CD4-positive, CD25-positive, alpha-beta regulatory T cell (primary cell): ENCODE measurements around the gene RAB37. TPM values are rescaled to one million over a fixed set of nuclear protein-coding genes. Genes with fewer than 3 reads are reported as not detected.

Experiments used
- ATAC-seq, 2 donors: fragments of 150-1000 bp; cut with Tn5 transposase; one replicate each; pipeline ENCODE4 v1.10.0; 2021; ENCODE audit warnings: low read depth in 2 of 2, moderate number of reproducible peaks in 2 of 2, moderate library complexity in 1 of 2
- DNase-seq, 3 donors: peaks; one replicate each; pipeline versions ENCODE4 v3.0.0 to v3.0.0-alpha.2; 2012 to 2022; ENCODE audit warnings: mixed read lengths in 1 of 3
- H3K27ac ChIP-seq: one replicate; pipeline ENCODE4 v1.7.0; 2013; ENCODE audit warnings: mild to moderate bottlenecking, low read length; ENCODE audit not compliant: insufficient read depth, poor library complexity, severe bottlenecking
- H3K27me3 ChIP-seq: one replicate; pipeline ENCODE4 v1.7.0; 2013; ENCODE audit warnings: low read length; ENCODE audit not compliant: control insufficient read depth, insufficient read depth
- H3K36me3 ChIP-seq: one replicate; pipeline ENCODE4 v1.7.0; 2013; ENCODE audit warnings: mild to moderate bottlenecking, low read length, moderate library complexity; ENCODE audit not compliant: control insufficient read depth, insufficient read depth
- H3K4me1 ChIP-seq: 2 replicates; pipeline ENCODE4 v1.7.0; 2013; ENCODE audit warnings: mild to moderate bottlenecking, low read length; ENCODE audit not compliant: insufficient read depth, control insufficient read depth, poor library complexity, severe bottlenecking
- H3K4me3 ChIP-seq: one replicate; pipeline ENCODE4 v1.7.0; 2013; ENCODE audit warnings: low read depth, mild to moderate bottlenecking, low read length, moderate library complexity
- H3K9me3 ChIP-seq, 2 experiments: 1 replicate in 1 of 2; 2 replicates in 1 of 2; pipeline ENCODE4 v1.7.0; 2013; ENCODE audit warnings: low read length in 2 of 2, mild to moderate bottlenecking in 1 of 2, moderate library complexity in 1 of 2; ENCODE audit not compliant: control insufficient read depth in 2 of 2
- H3K27ac Mint-ChIP-seq, 3 donors: one replicate each; pipeline ENCODE4 v1.8.0; 2020 to 2022; ENCODE audit warnings: mild to moderate bottlenecking in 3 of 3, mixed read lengths in 3 of 3, moderate library complexity in 2 of 3
- H3K27me3 Mint-ChIP-seq: one replicate; pipeline ENCODE4 v1.8.0; 2022; ENCODE audit warnings: mild to moderate bottlenecking, mixed read lengths
- H3K36me3 Mint-ChIP-seq: one replicate; pipeline ENCODE4 v1.8.0; 2020; ENCODE audit warnings: mixed read lengths
- H3K4me1 Mint-ChIP-seq, 4 donors: one replicate each; pipeline ENCODE4 v1.8.0; 2020 to 2022; ENCODE audit warnings: mixed read lengths in 4 of 4, mild to moderate bottlenecking in 1 of 4
- H3K4me3 Mint-ChIP-seq, 4 donors: one replicate each; pipeline ENCODE4 v1.8.0; 2020 to 2022; ENCODE audit warnings: mild to moderate bottlenecking in 4 of 4, mixed read lengths in 4 of 4, moderate library complexity in 3 of 4
- H3K9me3 Mint-ChIP-seq, 7 donors: one replicate each; pipeline ENCODE4 v1.8.0; 2020 to 2022; ENCODE audit warnings: mixed read lengths in 7 of 7, mild to moderate bottlenecking in 3 of 7, moderate library complexity in 2 of 7
- polyA plus RNA-seq, 4 donors: library from polyadenylated mRNA; unstranded; fragments of 300-500 nt; fragmentation: Illumina TruSeq; gene quantifications; one replicate each; pipeline ENCODE4 v1.2.3, GENCODE V29; 2021
- total RNA-seq: library from RNA; stranded (reverse); gene quantifications from one replicate; pipeline ENCODE4 v1.2.3, GENCODE V29; 2022

The RAB37 gene
- total and polyA plus RNA-seq, 5 donors from 2014 or later: 75.6 to 159 (median 89.3) TPM

DNA sequence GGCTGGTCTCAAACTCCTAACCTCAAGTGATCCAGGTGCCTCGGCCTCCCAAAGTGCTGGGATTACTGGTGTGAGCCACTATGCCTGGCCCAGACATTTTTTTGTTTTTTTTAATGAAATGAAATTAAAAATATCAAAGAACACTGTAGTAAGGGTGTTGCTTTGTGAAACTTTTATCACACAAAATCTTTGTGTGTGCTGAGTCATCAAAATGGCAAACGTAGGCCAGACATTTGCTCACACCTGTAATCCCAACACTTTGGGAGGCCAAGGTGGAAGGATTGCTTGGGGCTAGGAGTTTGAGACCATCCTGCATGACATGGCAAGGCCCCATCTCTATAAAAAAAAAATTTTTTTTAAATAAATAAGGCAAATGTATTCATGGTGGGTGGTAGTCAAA, 29.4 kb downstream of the RAB37 start:
- peaks cover 22% of the 10 kb centered on the region for H3K4me1 ChIP-seq
- DNase-seq: no peak
- peak overlapping the region in 1 of 3 donors; percentile 38 for H3K27ac Mint-ChIP-seq
- no peak overlapping the region for H3K4me3 ChIP-seq
- no peak for ATAC-seq
- H3K9me3 ChIP-seq: no peaks in the 10 kb centered on the region
- no peak overlapping the region for H3K27ac ChIP-seq
- H3K4me1 Mint-ChIP-seq: peaks cover 0 to 46% (median 17%) of the 10 kb centered on the region in 4 donors
- no peaks in the 10 kb centered on the region for H3K27me3 Mint-ChIP-seq
- H3K4me3 Mint-ChIP-seq: no peak overlapping the region
- H3K9me3 Mint-ChIP-seq: peaks cover 0 to 1% (median 0%) of the 10 kb centered on the region in 7 donors
- peaks cover 87% of the 10 kb centered on the region for H3K36me3 ChIP-seq
- no peaks in the 10 kb centered on the region for H3K27me3 ChIP-seq
- peaks cover 21% of the 10 kb centered on the region for H3K36me3 Mint-ChIP-seq

DNA sequence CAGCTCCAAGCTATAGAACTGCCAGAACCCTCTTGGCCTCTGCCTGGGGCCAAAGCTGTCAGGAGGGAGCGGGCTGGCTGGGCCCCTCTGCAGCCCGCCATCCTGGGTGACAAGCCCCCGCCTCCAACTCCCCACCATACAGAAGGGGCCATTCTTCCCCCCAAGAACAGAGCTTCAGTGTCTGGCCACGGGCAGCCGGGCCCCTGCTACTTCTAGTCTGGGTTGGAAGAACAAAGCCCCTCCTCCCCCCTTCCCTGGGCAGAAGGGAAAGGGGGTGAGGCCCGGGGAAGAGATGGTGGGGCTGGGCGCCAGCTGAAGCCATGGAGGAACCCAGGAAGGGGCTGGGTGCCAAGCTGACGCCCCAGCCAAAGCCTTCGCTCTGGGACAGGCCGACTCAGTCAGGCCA, 30.1 kb downstream of the RAB37 start:
- Mint-ChIP-seq H3K9me3 (peaks cover 0 to 1% (median 0%) of the 10 kb centered on the region in 7 donors), H3K27me3 (no peaks in the 10 kb centered on the region), H3K27ac (no peak overlapping the region), H3K36me3 (peaks cover 23% of the 10 kb centered on the region), H3K4me3 (no peak overlapping the region), H3K4me1 (peaks cover 0 to 40% (median 17%) of the 10 kb centered on the region in 4 donors)
- H3K4me1 ChIP-seq: peaks cover 15% of the 10 kb centered on the region
- ATAC-seq: no peak
- H3K4me3 ChIP-seq: no peak overlapping the region
- H3K27ac ChIP-seq: no peak overlapping the region
- H3K27me3 ChIP-seq: no peaks in the 10 kb centered on the region
- no peaks in the 10 kb centered on the region for H3K9me3 ChIP-seq
- peaks cover 87% of the 10 kb centered on the region for H3K36me3 ChIP-seq
- DNase-seq: no peak

DNA sequence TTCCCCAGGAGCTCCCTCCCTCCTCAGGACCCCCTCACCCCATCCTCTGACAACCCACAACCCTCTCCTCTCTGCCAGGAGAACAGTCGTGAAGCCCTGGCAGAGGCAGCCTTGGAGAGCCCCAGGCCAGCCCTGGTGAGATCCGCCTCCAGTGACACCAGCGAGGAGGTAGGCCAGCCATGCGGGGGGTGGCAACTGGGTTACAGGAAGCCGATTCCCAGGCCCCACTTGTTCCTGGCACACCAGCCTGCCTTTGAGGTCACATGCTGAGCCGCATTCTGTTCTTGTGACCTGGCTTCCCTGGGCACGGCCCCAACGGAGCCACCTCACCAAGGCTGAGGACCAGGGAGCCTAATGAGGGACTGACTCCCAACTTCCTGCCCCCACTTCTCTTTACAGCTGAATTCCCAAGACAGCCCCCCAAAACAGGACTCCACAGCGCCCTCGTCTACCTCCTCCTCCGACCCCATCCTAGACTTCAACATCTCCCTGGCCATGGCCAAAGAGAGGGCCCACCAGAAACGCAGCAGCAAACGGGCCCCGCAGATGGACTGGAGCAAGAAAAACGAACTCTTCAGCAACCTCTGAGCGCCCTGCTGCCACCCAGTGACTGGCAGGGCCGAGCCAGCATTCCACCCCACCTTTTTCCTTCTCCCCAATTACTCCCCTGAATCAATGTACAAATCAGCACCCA, 31.2 kb downstream of the RAB37 start:
- Histone ChIP-seq H3K36me3 (peaks cover 86% of the 10 kb centered on the region), H3K27ac (no peak overlapping the region), H3K27me3 (no peaks in the 10 kb centered on the region), H3K9me3 (no peaks in the 10 kb centered on the region), H3K4me1 (peaks cover 11% of the 10 kb centered on the region), H3K4me3 (no peak overlapping the region)
- Mint-ChIP-seq H3K27me3 (no peaks in the 10 kb centered on the region), H3K27ac (peak overlapping the region; percentile 49 to 95 (median 75)), H3K4me3 (peak overlapping the region in 1 of 4 donors; percentile 49), H3K4me1 (peaks cover 0 to 41% (median 17%) of the 10 kb centered on the region in 4 donors), H3K36me3 (peaks cover 31% of the 10 kb centered on the region), H3K9me3 (peaks cover 0 to 1% (median 0%) of the 10 kb centered on the region in 7 donors)
- ATAC-seq (no peak), DNase-seq (no peak)

DNA sequence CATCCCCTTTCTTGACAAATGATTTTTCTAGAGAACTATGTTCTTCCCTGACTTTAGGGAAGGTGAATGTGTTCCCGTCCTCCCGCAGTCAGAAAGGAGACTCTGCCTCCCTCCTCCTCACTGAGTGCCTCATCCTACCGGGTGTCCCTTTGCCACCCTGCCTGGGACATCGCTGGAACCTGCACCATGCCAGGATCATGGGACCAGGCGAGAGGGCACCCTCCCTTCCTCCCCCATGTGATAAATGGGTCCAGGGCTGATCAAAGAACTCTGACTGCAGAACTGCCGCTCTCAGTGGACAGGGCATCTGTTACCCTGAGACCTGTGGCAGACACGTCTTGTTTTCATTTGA, 31.7 kb downstream of the RAB37 start:
- Mint-ChIP-seq H3K36me3 (peaks cover 31% of the 10 kb centered on the region), H3K27ac (peak overlapping the region; percentile 49 to 95 (median 75)), H3K27me3 (no peaks in the 10 kb centered on the region), H3K4me3 (peak overlapping the region in 1 of 4 donors; percentile 49), H3K4me1 (peaks cover 0 to 43% (median 17%) of the 10 kb centered on the region in 4 donors), H3K9me3 (peaks cover 0 to 1% (median 0%) of the 10 kb centered on the region in 7 donors)
- ATAC-seq: no peak
- H3K27ac ChIP-seq: no peak overlapping the region
- no peak overlapping the region for H3K4me3 ChIP-seq
- peaks cover 83% of the 10 kb centered on the region for H3K36me3 ChIP-seq
- H3K9me3 ChIP-seq: no peaks in the 10 kb centered on the region
- DNase-seq: no peak
- peaks cover 8% of the 10 kb centered on the region for H3K4me1 ChIP-seq
- no peaks in the 10 kb centered on the region for H3K27me3 ChIP-seq

DNA sequence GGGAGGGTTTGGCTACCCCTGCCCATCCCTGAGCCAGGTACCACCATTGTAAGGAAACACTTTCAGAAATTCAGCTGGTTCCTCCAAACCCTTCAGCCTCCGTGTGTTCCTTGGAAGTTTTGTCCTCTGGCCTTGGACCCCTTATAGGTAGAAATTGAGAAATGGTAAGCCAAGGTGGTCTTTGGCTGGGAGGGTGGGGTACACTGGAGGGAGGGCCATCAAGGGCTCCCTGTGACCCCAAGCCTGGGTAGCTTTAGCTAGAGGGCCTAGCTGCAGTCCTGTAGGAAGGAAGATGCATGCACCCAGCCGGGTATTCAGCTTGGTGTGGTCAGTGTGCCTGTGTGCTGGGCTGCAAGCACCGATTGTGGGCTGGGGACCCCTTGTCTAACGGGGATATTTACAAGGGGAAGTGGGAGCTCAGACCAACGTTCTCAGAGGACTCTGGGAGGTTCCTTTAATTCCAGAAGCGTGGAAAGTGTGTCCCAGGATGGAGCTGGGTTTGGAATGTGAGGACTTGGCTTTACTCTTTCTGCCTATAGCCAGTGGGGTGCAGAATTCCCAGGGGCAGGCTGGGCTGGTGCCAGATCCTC, 32.3 kb downstream of the RAB37 start:
- Mint-ChIP-seq H3K27me3 (no peaks in the 10 kb centered on the region), H3K4me3 (no peak overlapping the region), H3K4me1 (peaks cover 0 to 48% (median 19%) of the 10 kb centered on the region in 4 donors), H3K36me3 (peaks cover 31% of the 10 kb centered on the region), H3K27ac (peak overlapping the region in 2 of 3 donors; percentile 36 to 75), H3K9me3 (peaks cover 0 to 1% (median 0%) of the 10 kb centered on the region in 7 donors)
- Histone ChIP-seq H3K4me1 (peaks cover 8% of the 10 kb centered on the region), H3K9me3 (no peaks in the 10 kb centered on the region), H3K27ac (no peak overlapping the region), H3K4me3 (no peak overlapping the region), H3K36me3 (peaks cover 79% of the 10 kb centered on the region), H3K27me3 (no peaks in the 10 kb centered on the region)
- DNase-seq (no peak), ATAC-seq (no peak)

DNA sequence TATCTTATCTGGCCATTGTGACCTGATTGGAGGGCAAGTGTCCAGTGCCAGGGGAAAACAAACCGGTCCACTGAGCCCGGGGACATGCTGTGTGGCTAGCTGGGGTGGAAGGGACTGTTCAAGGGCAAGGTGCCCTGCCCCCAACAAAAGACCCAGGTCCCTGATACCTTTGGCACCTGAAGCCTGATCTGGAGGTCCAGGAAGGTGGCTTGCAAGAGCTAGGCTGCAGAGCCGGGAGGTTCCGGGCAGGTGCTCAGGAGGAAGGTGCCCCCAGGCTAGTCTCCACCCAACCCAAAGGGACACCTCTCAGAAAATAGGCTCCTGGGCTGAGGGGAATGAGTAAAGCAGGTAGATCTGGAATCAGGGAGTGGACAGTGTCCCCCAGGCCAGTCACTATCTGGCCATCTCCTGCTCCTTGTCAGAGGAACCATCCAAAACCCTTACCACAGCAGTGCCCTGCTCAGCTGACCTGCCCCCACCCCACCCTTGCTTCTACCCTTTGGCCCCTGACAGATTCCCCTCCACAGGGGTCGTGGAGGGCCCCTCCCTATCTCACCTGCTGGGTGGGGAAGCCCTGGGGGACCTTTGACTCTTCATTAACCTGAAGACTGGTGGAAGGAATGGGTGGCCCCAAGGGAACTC, 32.9 kb downstream of the RAB37 start:
- H3K9me3 Mint-ChIP-seq: peaks cover 0 to 1% (median 0%) of the 10 kb centered on the region in 7 donors
- DNase-seq (no peak), ATAC-seq (no peak)
- H3K27me3 ChIP-seq: no peaks in the 10 kb centered on the region
- peaks cover 8% of the 10 kb centered on the region for H3K4me1 ChIP-seq
- H3K4me3 Mint-ChIP-seq: peak overlapping the region in 2 of 4 donors; percentile 69 to 83
- H3K36me3 Mint-ChIP-seq: peaks cover 31% of the 10 kb centered on the region
- H3K27ac Mint-ChIP-seq: peak overlapping the region; percentile 32 to 89 (median 89)
- peaks cover 0 to 45% (median 19%) of the 10 kb centered on the region in 4 donors for H3K4me1 Mint-ChIP-seq
- H3K27ac ChIP-seq: peak overlapping the region; percentile 49
- no peaks in the 10 kb centered on the region for H3K27me3 Mint-ChIP-seq
- H3K9me3 ChIP-seq: no peaks in the 10 kb centered on the region
- H3K4me3 ChIP-seq: no peak overlapping the region
- peaks cover 74% of the 10 kb centered on the region for H3K36me3 ChIP-seq

DNA sequence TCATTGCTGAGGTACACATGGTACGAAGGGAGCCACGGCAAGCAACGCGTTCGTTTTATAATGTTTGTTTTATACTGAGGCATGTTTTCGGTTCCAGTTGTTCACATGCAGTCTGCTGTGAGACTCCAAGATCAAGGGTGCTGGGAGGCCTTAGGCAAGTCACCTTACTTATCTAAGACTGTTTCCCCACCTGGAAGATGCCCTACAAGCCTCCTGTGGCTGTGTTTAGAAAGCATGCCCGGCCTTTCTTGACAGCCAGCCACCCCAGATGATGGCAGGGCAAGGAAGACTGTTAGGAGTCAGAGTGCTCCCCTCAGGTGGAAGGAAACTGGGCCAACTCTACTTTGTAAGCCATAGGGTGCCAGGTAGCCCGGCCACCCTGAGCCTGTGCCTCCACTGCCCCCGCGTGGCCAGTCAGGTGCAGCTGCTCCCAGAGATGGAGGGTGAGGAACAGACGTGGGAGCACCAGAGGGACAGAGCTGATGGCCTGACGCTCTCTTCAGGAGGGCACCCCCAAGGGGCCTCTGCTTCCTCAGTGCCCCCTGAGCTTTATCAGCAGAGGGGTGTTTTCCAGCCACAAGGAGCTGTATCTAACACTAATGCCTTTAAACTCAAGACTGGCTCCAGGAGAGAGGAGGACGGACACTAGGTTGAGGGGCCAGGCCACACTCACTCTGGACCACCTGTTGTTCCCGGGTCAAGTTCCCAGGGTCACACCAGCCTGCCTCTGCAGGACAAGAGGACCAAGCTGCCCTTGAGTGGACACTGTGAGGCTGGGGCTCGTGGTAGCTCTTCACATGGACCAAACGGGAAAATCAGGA, 33.7 kb downstream of the RAB37 start:
- Mint-ChIP-seq H3K27me3 (no peaks in the 10 kb centered on the region), H3K4me1 (peaks cover 0 to 49% (median 22%) of the 10 kb centered on the region in 4 donors), H3K36me3 (peaks cover 32% of the 10 kb centered on the region), H3K9me3 (peaks cover 0 to 1% (median 0%) of the 10 kb centered on the region in 7 donors), H3K27ac (peak overlapping the region; percentile 84 to 89 (median 89)), H3K4me3 (peak overlapping the region in 2 of 4 donors; percentile 69 to 83)
- no peak overlapping the region for H3K4me3 ChIP-seq
- H3K36me3 ChIP-seq: peaks cover 68% of the 10 kb centered on the region
- peaks cover 15% of the 10 kb centered on the region for H3K4me1 ChIP-seq
- no peaks in the 10 kb centered on the region for H3K27me3 ChIP-seq
- peak; percentile 63 to 80 (median 77) for DNase-seq
- peak; percentile 89 to 93 for ATAC-seq
- H3K27ac ChIP-seq: peak overlapping the region; percentile 49
- H3K9me3 ChIP-seq: no peaks in the 10 kb centered on the region
